DMS114 treated with DMSO at 0.1 percent for 48 hours (cell line): ENCODE measurements around the gene ERCC6L.
"Not testable (repeated sequence)": the region's sequence is repeated elsewhere in the genome, so short reads cannot be mapped to it uniquely, and the experiment has no call there.

Experiments used
- DNase-seq: peaks from one replicate; lab custom pipeline; 2025; ENCODE audit not compliant: unreplicated experiment; lab: John Stamatoyannopoulos, UW

ERCC6L gene

DNA sequence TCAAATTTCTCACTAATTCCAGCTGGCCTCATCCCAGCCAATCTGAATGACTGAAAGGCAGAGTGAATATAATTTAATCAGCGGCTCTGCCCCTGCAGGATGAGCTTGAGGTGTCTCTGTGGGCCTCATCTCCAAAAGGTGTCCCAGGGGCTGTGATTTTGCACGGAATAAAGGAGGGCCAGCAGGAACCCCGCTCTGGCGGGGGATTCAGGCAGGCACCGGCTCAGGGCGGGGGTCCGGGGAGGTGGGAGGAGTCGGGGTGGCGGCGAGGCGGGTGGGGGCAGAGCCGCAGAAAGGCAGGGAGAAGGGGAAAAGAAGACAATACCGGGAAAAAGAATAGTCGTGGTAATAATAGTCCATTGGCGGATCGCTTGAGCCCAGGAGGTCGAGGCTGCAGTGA is 16.0 kb upstream of the ERCC6L start:
- no peak for DNase-seq

DNA sequence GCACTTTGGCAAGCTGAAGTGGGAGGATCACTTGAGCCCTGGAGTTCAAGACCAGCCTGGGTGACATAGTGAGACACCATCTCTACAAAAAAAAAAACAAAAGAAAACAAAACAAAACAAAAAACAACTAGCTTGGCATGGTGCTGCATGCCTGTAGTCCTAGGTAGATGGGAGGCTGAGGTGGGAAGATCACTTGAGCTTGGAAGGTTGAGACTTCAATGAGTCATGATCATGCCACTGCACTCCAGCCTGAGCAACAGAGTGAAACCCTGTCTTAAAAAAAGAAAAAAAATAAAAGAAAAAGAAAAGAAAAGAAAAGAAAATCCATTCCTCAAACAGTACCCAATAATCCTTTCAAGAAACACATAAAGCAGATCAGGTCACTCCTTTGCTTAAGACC is 14.9 kb upstream of the ERCC6L start:
- DNase-seq = no peak

DNA sequence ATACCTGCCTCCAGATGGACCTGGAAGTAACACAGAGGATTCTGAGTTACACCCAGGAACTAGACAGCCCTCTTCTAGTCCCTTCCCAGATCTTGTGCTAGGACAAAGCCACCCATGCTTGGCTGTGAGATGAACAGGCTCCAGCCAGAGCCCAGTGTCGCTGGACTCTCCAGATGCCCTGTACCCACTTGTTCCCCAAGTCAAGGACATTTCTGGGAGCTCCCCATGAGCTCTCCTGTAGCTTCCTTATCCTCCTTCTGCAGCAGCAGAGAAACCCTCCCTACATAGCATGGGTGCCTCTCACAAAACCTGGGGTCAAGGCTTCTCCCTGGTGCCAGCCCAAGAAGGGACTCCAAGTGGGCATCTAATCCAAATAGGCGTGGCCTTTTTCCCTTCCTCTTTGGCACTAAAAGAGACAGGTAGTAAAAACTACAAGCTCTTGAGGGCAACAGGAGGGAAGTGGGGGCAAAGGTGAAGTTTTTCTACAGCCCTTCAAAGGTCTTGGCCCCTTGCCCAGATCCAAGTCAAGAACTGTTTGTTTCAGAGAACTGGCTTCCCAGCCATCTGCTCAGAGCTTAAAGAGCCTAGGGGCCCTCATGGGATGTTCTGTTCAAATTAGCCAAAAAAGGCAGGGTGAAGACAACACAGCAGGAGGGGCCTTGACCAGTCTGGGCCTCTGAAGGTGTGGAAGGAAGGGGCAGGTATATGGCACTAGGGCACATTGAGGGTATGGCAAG is 8.5 kb upstream of the ERCC6L start:
- DNase-seq = no peak

DNA sequence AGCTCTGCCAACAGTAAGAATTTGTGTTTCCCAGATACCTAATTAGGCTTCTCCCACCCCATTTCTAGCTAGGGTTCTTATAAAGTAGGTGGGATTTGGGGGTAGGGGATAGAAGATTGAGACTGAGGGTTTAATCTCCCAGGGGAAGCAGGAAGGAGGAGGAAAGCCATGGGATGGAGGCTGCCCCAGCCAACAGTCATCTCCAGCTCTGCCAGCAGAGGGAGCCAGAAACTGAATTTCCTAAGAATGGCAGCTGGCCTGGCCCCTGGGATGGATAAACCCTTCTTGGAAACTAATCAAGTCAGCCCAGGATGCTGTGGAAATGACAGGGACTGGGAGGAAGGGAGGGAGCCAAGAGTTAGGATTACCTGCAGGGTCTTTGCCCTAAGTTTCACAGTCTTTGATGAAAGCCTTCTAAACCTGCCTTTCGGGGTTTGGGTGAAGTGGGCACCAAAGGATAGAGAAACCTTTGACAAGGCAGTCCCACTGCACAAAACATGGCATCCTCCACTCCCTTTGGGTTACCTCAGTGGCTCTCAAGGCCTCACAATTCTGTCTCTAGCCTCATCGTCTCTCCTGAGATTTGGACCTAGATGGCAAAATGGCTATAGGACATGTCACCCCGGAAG is 6.7 kb upstream of the ERCC6L start:
- DNase-seq = peak; percentile 16

DNA sequence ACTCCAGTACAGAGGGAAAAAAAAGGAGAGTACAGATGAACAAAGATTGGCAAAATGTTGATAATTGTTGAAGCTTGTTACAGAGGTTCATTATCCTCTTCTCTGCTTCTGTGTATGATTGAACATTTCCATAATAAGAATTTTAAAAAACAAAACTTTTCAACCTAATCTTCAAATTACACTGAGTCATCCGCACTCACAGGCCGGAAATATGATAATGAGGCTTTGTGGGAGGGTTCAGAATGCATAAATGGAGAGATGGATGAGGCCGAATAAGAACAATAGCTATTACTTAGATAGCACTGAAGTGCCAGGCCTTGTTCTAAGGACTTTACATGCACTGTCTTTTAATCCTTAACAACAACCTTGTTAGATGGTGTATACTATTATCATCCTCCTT is 4.6 kb upstream of the ERCC6L start:
- DNase-seq = no peak

DNA sequence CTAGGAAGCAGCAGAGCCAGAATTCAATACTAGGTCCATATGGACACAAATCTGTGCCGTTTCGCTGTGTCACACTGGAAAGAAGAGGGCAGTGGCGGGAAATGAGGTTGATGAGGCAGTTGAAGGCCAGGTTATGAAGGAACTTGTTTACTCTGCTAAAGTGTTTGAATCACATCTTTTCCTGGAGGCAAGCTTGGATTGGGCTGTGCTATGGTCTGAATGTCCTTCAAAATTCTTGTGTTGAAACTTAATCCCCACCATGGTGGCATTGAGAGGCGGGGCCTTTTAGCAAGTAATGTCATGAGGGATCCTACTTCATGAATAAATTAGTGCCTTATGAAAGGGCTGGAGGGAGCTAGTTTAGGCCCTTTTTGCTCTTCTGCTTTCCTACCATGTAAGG is 2.1 kb upstream of the ERCC6L start:
- no peak for DNase-seq

DNA sequence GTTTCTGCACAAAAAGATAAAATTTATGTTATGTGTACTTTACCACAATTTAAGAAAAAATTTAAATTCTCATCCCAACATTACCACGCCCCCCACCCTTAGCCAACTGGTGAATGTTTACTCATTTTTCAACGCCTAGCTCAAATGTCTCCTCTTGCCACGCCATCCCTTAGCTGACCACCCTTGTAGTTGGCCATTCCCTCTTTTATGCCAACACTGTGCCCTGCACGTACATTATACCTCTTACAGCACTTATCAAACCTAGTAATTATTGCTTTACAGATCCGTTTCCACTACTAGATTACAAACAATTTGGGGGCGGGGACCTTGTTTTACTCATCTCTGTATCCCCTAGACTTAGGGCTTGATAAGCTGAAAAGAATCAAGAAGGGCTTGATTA is 644 bp downstream of the ERCC6L start:
- DNase-seq = no peak

DNA sequence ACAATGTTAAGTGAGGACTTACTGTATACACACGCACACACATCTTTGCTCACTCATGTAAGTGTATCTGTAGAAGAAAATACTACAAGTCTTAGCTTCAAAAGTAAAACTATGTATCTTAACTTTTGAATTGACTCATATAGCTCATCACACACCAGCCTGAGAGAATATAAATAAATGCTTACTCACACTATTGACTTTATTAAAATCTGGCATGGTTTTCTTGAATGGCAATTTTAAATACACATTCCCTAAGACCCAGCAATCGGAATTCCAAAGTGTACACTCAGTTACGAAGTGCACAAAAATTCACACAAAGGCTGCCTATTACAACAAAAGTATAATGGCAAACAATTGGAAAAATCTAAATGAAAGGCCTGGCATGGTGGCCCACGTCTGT is 2.0 kb downstream of the ERCC6L start:
- no peak for DNase-seq

DNA sequence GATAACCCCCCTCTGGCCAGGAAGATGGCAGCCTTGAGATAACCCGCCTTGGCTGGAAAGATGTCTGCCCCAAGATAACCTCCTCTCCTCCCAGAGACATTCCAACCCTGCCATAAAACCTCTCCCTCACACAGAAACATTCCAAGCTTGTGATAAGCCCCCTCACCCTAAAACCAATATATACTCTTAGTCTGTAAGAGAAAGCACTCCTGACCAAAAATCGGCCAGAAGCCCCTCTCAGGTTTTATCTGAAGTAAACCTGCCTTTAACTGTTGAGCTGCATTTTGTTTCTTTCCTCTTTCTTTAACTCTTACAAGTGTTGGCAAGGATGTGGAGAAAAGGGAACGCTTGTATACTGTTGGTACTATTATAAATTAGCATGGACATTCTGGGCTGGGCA is 8.5 kb downstream of the ERCC6L start:
- no peak for DNase-seq

DNA sequence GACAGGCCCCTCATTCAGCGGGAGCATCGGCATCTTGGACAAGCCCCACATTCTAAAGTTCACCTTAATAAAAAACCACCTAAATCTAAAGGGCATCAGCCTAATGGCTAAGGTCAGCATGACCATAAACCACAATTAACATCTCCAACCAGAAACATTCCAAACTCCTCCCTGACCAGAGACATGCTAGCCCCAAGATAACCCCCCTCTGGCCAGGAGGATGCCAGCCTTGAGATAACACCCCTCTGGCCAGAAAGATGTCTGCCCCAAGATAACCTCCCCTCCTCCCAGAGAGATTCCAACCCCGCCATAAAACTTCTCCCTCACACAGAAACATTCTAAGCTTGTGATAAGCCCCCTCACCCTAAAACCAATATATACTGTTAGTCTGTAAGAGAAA is 18.5 kb downstream of the ERCC6L start:
- DNase-seq = not testable (repeated sequence)

DNA sequence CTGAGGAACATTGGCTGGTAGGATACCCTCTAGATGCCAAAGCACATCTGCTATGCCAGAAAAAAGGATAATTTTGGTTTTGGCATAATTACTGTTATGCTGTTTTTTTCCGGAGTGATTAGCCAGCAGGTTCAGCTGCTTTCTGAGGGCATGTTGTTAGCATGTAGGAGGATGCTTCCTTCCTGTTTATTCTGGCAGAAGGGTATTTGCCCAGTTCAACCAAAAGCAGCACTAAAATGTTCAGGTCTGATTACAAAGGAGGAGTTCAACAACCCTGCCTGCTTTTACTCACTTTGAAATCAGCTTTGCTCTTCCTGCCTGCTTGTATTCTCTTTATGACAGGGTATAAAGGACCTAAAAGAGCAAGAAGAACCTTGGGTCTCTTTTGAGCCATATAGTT is 21.9 kb downstream of the ERCC6L start:
- DNase-seq = no peak

DNA sequence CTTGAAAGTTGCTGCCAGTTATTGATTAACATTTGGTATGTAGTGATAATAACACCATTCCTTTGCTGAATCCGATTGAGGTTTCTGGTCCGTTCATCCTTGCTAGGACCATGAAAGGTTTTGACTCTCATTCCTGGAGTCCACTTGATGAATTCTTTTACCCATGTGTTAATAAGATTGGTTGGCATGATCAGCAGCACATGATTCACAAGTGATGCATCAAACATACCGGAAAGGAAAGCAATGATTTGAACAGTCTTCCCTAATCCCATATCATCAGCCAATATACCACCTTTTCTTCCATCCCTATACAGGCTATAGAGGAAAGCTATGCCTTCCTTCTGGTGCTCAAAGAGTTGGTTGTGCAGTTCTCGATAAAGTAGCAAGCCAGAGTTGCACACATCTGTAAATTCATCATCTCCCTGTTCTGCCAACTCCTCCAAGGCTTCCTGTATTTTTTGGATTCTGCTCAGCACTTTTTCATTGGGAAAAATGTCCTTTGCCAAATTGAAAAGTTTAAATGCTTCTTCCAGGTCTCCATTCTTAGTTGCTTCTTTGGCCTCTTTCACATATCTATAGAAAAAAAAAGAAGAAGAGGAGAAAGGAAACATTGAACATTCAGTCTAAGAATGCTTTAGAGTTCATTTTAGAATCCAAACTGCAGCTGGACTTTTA is 30.6 kb downstream of the ERCC6L start:
- no peak for DNase-seq

DNA sequence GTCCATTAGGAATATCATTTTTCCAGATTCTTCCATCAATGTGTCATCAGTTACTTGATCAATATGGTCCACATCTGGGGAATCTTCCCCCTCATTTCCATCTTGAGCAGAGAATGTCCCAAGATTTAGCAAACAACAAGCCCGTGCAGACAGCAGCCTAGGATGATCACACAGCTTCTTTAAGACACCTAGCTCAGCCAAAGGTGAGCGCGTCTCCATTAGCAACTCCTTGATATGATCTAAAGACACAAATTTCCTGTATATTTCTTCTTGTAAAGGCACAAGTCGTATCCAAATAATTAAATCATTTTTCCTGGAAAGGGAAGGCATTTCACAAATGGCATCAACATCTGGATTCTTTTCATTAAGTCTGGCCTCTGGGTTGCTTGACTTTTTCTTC is 31.5 kb downstream of the ERCC6L start:
- no peak for DNase-seq

DNA sequence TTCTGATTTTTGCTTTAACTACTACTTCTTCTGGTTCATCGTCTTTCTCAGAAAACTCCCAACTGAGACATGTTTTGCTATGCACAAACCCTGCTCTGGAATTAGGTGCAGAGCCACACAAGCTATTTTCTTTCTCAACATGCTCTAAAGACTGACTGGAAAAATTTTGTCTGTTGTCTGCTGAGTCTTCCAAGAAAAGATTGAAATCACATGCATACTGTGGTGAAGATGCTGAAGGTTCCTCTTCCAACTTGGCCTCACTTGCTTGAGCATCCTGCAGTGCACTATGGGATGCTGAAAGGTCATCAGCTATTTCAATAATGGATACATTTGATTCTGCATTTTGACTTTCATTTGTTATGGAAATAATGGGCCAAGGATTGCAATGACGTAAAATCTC is 33.1 kb downstream of the ERCC6L start:
- DNase-seq = no peak

DNA sequence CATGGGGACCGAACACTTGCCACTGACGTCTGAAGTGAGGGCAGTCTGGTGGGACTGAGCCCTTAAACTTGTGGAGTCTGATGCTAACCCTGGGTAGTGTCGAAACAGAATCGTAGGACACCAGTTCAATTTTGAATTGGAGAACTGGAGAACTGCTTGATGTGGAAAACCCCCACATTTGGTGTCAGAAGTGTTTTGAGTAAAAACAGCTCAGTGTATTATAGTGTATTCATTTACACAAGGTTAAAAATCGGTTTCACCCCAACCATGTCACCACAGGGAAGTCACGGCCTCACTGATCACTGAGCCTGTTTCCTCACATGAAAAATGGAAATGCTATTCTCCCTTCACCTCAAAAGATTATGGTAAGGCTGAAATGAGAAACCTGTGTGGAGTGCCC is 35.4 kb downstream of the ERCC6L start:
- no peak for DNase-seq

DNA sequence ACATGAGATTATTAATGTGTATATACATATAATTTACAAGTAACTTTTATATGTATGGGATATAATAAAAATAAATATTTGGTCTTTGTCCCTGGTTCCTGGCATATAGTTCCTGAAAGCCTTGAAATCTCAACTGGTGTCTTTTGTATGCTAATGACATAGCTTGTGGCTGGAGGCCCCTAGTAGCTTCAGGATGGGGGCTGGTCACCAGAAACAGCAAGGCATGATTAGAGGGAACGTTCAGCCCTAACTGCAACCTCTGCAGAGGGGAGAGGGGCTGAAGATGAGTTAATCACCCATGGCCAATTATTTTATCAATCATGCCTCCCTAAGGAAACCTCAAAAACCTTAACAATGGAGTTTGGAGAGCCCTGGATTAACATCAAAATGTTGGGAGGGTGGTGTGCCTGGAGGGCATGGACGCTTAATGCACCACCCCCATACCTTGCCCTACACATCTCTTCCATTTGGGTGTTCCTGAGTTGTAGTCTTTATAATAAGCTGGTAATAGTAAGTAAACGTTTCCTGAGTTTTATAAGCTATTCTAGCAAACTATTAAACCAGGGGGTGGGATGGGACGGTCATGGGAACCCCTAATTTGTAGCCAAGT is 35.9 kb downstream of the ERCC6L start:
- no peak for DNase-seq

DNA sequence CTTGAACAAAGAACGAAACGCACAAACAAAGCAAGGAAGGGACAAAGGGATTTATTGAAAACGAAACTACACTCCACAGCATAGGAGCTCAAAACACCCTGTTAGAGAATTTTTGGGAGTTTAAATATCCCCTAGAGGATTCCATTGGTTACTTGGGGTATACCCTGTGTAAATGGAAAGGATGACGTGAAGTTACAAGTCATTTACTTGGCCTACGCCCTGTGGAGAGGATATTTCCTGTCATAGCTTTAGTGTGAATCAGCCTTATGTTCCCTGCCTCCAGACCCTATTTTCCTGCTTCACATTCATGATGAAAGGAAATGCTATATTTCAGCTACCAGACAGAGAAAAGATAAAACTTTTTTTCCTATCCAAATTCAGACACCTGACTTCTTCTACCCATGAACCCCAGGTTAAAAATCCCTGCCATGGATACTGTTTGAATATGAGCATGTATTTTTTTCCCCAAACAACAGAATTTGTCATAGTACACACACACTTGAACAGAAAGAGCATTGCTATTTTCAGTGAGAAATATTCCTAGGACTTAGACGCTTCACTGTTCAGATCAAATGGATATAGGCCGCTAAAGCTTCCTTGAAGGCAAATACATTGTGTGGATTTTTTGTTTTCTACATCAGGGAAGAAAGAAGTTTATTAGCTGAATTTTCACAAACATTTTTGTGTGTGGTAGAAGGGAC is 36.8 kb downstream of the ERCC6L start:
- no peak for DNase-seq

DNA sequence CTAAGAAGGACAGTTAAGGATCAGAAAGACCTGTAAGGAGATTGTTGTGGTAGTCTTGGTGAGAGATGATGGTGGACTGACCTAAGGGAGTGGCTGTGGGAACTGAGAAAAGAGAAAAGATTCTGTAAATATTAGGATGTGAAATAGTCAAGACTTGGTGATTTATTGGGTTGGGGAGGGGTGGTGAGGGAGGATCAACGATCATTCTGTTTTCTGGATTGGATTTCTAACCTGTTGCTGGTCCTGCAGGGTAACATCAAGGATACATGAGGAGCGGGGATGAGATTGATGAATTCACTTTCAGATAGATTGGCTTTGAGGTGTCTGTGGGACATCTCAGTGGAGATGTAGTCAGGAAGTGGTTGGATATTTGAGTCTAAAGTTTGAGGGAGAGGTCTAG is 55.9 kb downstream of the ERCC6L start:
- DNase-seq = no peak

DNA sequence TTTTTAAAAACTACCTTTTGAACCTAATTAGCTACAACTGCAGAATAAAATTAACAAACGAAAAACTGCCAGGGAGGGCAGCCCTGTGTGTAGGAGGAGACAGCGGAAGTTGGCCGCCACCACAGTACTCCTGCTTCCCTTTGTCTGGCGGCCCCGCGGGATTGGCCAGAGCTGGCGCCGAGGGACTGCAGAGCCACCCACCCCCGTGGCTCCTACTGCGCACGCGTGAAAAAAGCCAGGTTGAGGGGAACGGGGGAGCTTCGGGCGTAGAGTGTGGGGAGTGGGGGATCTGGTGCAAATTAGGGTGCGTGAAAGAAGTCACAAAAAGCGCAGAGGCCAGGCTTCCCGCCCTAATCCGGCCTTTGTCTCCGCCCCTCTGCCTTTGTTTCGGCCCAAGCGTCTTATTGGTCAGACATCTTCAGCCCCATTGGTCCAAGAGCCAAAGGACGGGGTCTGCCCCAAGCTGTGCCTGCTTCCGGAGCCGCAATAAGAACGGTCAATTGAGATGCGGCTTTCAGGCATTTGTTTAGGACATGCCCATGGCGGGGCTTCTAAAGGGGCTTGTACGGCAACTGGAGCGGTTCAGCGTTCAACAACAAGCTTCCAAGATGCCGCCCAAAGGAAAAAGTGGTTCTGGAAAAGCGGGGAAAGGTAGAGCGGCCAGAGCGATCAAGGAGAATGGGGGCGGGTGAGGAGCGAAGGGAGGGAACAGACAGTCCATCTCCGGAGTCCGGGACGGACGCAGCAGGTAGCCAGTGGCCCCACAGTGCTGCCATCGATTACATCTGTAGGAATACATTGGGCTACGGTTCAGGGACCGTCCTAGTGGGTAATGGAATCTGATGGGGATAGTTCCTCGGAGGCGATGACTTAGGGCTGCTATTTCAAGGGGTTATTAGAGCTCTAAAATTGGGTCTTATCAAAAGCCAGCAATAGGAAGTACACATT is 57.4 kb downstream of the ERCC6L start, which contains the start of gene PIN4:
Gene PIN4 (plus strand): TSS at position 580 of the 948 bp plus-strand sequence. CDS start 29 bp downstream, at position 609.
- peak; percentile 92 for DNase-seq

DNA sequence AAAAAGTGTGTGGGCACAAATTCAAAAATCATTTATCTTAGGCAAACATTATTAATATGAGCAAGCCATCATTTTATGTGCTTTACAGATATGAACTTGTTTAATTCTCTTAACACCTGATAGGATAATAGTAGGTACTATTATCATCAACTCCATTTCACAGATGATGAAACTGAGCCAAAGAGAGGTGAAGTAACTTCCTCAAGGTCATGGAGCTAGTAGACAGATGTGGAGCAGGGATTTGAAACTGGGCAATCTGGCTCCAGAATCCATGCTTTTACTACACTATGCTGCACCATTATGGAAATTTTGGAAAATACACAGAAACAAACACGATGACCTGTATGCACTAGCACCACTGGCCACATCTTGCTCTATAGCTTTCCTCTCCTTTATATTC is 58.3 kb downstream of the ERCC6L start:
- no peak for DNase-seq
